Measurements from ENCODE around the gene FADS3. TPM values are rescaled to one million over a fixed set of nuclear protein-coding genes. Genes with fewer than 3 reads are reported as not detected.

The FADS3 gene
- total and polyA plus RNA-seq, 9 of the 15 experiments (the other 6 are each of a cell fraction or from before 2014, with no cell fraction given): 0.97 to 148 (median 92.7) TPM

DNA sequence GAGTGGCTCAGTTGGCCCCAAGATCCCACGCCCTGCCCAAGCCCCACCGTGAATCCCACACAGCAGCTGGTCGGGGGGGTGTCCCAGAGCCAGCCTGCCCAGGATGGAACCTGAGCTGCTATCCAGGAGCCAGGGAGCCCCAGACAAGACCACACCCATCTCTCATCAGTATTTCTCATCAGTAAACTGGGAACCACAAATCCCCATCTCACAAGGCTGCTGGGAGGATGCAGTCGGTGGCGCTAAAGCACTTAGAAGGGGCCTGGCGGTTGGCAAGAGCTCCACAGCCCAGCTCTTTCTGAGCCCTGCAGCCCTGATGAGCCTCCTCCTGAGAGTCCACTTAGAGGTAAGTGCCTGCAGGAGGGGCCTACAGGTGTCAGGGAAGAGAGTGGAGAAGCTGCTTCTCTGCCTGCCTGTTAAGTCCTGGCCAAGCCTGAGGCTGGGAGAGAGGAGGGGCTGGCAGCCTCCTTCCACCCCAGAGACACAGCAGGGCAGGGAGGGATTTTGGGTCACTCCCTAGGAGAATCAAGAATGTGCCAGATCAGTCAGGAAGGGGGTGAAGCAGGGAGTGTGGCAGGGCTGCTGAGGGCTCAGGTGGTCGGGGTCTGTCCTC is 6.1 kb downstream of the FADS3 start:
- in situ Hi-C loops (cut with MboI): no loop called here
- peaks cover 27 to 51% of the 10 kb centered on the region in 2 experiments for H3K4me1 ChIP-seq (replicated peaks in 1 of 2; ENCODE audit: control insufficient read depth in 2 of 2, insufficient read depth in 2 of 2, low read length in 2 of 2)
- WGBS (ENCODE audit: insufficient coverage, low coverage, missing lambda C conversion rate): 28% methylated on average over 6 of the region's 7 CpGs
- H3K79me2 ChIP-seq (ENCODE audit: control insufficient read depth, insufficient read depth, low read length): peaks cover 50% of the 10 kb centered on the region
- POLR2A ChIA-PET: interaction anchor here (0.6 to 1.6 kb wide), 11 partner anchors 11 to 1695 kb away, joined by 3 to 5 read pairs (median 3); no protein-coding TSS in a partner anchor
- H3K27ac ChIP-seq (ENCODE audit: extremely low read depth, low read depth, low read length): no peak overlapping the region
- 0 out of 2 replicates have a peak, but pooled peaks cover 7% of the 10 kb centered on the region for H4K20me1 ChIP-seq (replicated peaks; ENCODE audit: control insufficient read depth, insufficient read depth, low read length)
- H2AFZ ChIP-seq (ENCODE audit: low read depth, low read length): no peak overlapping the region
- ATAC-seq (peak; percentile 74), DNase-seq (ENCODE audit: extremely low read depth in 1 of 4, low spot score in 3 of 4) (peak; percentile 37 to 70 (median 62)), FAIRE-seq (peak; percentile 71)
- CTCF ChIA-PET (ENCODE audit: low intra/inter-chr PET ratio): no interaction called here
- no peaks in the 10 kb centered on the region for H3K9me3 ChIP-seq (replicated peaks; ENCODE audit: control insufficient read depth, insufficient read depth, low read depth, low read length)
- no TSS peak for BruUV-seq (replicated peaks)
- H3K9me1 ChIP-seq (ENCODE audit: control insufficient read depth, insufficient read depth, low read length): peaks cover 7% of the 10 kb centered on the region
- H3K9ac ChIP-seq (ENCODE audit: insufficient read depth in 1 of 2, low read depth in 2 of 2, low read length in 2 of 2): peak overlapping the region in 1 of 2 experiments; percentile 85; a peak in 2 of 4 replicates
- intact Hi-C loops (cut with micrococcal nuclease): no loop called here
- no peak overlapping the region for H3K4me3 ChIP-seq
- peaks cover 7% of the 10 kb centered on the region; the same call in 2 of the 3 replicates for H3K36me3 ChIP-seq (ENCODE audit: control insufficient read depth, insufficient read depth, low read length)
- H3K4me2 ChIP-seq (ENCODE audit: insufficient read depth, low read length): no peak overlapping the region
- no peaks in the 10 kb centered on the region for H3K27me3 ChIP-seq (ENCODE audit: control insufficient read depth in 2 of 2, insufficient read depth in 2 of 2, low read length in 2 of 2)
- TF ChIP-seq HDAC1 (IDR thresholded peaks at IDR 0.05): no peak
- no peak for TF ChIP-seq TSC22D4 (tag; IDR thresholded peaks at IDR 0.05)
- TF ChIP-seq FOXJ3 (CRISPR knock-in tag; IDR thresholded peaks at IDR 0.05): no peak
- TF ChIP-seq, protein P1, sequence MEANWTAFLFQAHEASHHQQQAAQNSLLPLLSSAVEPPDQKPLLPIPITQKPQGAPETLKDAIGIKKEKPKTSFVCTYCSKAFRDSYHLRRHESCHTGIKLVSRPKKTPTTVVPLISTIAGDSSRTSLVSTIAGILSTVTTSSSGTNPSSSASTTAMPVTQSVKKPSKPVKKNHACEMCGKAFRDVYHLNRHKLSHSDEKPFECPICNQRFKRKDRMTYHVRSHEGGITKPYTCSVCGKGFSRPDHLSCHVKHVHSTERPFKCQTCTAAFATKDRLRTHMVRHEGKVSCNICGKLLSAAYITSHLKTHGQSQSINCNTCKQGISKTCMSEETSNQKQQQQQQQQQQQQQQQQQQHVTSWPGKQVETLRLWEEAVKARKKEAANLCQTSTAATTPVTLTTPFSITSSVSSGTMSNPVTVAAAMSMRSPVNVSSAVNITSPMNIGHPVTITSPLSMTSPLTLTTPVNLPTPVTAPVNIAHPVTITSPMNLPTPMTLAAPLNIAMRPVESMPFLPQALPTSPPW (CRISPR knock-in tag; IDR thresholded peaks at IDR 0.05): peak; percentile 15; the same call in 1 of the 2 replicates
- TF ChIP-seq TCF3 (CRISPR knock-in tag; IDR thresholded peaks at IDR 0.05): peak; percentile 11; the same call in 1 of the 2 replicates
- TF ChIP-seq, protein P2, sequence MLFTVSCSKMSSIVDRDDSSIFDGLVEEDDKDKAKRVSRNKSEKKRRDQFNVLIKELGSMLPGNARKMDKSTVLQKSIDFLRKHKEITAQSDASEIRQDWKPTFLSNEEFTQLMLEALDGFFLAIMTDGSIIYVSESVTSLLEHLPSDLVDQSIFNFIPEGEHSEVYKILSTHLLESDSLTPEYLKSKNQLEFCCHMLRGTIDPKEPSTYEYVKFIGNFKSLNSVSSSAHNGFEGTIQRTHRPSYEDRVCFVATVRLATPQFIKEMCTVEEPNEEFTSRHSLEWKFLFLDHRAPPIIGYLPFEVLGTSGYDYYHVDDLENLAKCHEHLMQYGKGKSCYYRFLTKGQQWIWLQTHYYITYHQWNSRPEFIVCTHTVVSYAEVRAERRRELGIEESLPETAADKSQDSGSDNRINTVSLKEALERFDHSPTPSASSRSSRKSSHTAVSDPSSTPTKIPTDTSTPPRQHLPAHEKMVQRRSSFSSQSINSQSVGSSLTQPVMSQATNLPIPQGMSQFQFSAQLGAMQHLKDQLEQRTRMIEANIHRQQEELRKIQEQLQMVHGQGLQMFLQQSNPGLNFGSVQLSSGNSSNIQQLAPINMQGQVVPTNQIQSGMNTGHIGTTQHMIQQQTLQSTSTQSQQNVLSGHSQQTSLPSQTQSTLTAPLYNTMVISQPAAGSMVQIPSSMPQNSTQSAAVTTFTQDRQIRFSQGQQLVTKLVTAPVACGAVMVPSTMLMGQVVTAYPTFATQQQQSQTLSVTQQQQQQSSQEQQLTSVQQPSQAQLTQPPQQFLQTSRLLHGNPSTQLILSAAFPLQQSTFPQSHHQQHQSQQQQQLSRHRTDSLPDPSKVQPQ (CRISPR knock-in tag; IDR thresholded peaks at IDR 0.05; ENCODE audit: borderline replicate concordance): no peak
- no peak for TF ChIP-seq CHCHD3 (CRISPR knock-in tag; IDR thresholded peaks at IDR 0.05)
- TF ChIP-seq RBFOX2 (IDR thresholded peaks at IDR 0.05; ENCODE audit: low read depth, low read length): 0 out of 2 replicates have a peak, but pooled peaks have one; percentile 14
- TF ChIP-seq, protein P3, sequence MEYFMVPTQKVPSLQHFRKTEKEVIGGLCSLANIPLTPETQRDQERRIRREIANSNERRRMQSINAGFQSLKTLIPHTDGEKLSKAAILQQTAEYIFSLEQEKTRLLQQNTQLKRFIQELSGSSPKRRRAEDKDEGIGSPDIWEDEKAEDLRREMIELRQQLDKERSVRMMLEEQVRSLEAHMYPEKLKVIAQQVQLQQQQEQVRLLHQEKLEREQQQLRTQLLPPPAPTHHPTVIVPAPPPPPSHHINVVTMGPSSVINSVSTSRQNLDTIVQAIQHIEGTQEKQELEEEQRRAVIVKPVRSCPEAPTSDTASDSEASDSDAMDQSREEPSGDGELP (CRISPR knock-in tag; IDR thresholded peaks at IDR 0.05; ENCODE audit: borderline replicate concordance): peak; percentile 31; the same call in 1 of the 2 replicates
- TF ChIP-seq, protein P4, sequence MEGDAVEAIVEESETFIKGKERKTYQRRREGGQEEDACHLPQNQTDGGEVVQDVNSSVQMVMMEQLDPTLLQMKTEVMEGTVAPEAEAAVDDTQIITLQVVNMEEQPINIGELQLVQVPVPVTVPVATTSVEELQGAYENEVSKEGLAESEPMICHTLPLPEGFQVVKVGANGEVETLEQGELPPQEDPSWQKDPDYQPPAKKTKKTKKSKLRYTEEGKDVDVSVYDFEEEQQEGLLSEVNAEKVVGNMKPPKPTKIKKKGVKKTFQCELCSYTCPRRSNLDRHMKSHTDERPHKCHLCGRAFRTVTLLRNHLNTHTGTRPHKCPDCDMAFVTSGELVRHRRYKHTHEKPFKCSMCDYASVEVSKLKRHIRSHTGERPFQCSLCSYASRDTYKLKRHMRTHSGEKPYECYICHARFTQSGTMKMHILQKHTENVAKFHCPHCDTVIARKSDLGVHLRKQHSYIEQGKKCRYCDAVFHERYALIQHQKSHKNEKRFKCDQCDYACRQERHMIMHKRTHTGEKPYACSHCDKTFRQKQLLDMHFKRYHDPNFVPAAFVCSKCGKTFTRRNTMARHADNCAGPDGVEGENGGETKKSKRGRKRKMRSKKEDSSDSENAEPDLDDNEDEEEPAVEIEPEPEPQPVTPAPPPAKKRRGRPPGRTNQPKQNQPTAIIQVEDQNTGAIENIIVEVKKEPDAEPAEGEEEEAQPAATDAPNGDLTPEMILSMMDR (IDR thresholded peaks at IDR 0.05 in 2 of 3, conservative IDR thresholded peaks at IDR 0.05 in 1 of 3; ENCODE audit: insufficient read depth in 2 of 3, low read depth in 1 of 3, low read length in 3 of 3): 0 out of 6 replicates have a peak, but pooled peaks of 1 of the 3 experiments have one; percentile 23
- TF ChIP-seq, protein P5, sequence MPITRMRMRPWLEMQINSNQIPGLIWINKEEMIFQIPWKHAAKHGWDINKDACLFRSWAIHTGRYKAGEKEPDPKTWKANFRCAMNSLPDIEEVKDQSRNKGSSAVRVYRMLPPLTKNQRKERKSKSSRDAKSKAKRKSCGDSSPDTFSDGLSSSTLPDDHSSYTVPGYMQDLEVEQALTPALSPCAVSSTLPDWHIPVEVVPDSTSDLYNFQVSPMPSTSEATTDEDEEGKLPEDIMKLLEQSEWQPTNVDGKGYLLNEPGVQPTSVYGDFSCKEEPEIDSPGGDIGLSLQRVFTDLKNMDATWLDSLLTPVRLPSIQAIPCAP (CRISPR knock-in tag; IDR thresholded peaks at IDR 0.05; ENCODE audit: borderline replicate concordance): no peak

Measured in K562 (cell line).